Fibroblast of lung (primary cell): ENCODE measurements around the gene FOXO4. TPM values are rescaled to one million over a fixed set of nuclear protein-coding genes. Genes with fewer than 3 reads are reported as not detected.

Experiments
- DNase-seq, 2 donors: peaks; one replicate each; pipeline versions ENCODE4 v3.0.0 to v3.0.0-alpha.2; 2010; ENCODE audit warnings: low read depth in 2 of 2
- H2AFZ ChIP-seq: 2 replicates; pipeline ENCODE4 v1.5.1; 2012; ENCODE audit warnings: low read length, control low read depth, inconsistent platforms
- H3K27ac ChIP-seq: 2 replicates; pipeline ENCODE4 v1.5.1; 2011; ENCODE audit warnings: low read length, control low read depth; ENCODE audit not compliant: insufficient read depth
- H3K27me3 ChIP-seq: 2 replicates; pipeline ENCODE4 v1.5.1; 2011; ENCODE audit warnings: mild to moderate bottlenecking, low read length; ENCODE audit not compliant: control insufficient read depth, insufficient read depth
- H3K36me3 ChIP-seq: 2 replicates; pipeline ENCODE4 v1.5.1; 2011; ENCODE audit warnings: low read length; ENCODE audit not compliant: control insufficient read depth, insufficient read depth
- H3K4me1 ChIP-seq: 2 replicates; pipeline ENCODE4 v1.5.1; 2011; ENCODE audit warnings: low read length; ENCODE audit not compliant: control insufficient read depth, insufficient read depth; ENCODE audit errors: extremely low read depth
- H3K4me2 ChIP-seq: 2 replicates; pipeline ENCODE4 v1.5.1; 2011; ENCODE audit warnings: low read length, control low read depth; ENCODE audit not compliant: insufficient read depth; ENCODE audit errors: extremely low read depth
- H3K4me3 ChIP-seq, 4 experiments: fragments of 200-600 bp in 1 of 4; sonication (generic) in 1 of 4; replicated peaks in 1 of 4; 2 replicates each; pipeline ENCODE4 v1.5.1; 2011 to 2016; ENCODE audit warnings: low read length in 4 of 4, low read depth in 3 of 4, mild to moderate bottlenecking in 3 of 4, control low read depth in 2 of 4, inconsistent platforms in 1 of 4, mixed read lengths in 1 of 4; ENCODE audit not compliant: insufficient read depth in 1 of 4; ENCODE audit errors: control extremely low read depth in 1 of 4
- H3K79me2 ChIP-seq: 2 replicates; pipeline ENCODE4 v1.5.1; 2012; ENCODE audit warnings: mild to moderate bottlenecking, low read length, inconsistent platforms; ENCODE audit not compliant: control insufficient read depth, insufficient read depth
- H3K9ac ChIP-seq: 2 replicates; pipeline ENCODE4 v1.5.1; 2011; ENCODE audit warnings: mild to moderate bottlenecking, low read length, control low read depth; ENCODE audit not compliant: insufficient read depth
- H3K9me3 ChIP-seq: 2 replicates; pipeline ENCODE4 v1.5.1; 2012; ENCODE audit warnings: low read depth, low read length; ENCODE audit not compliant: control insufficient read depth, insufficient read depth
- H4K20me1 ChIP-seq: 2 replicates; pipeline ENCODE4 v1.5.1; 2011; ENCODE audit warnings: low read length; ENCODE audit not compliant: control insufficient read depth, insufficient read depth; ENCODE audit errors: extremely low read depth
- CTCF ChIP-seq, 2 donors: IDR thresholded peaks in 1 of 2; conservative IDR thresholded peaks in 1 of 2; 1 replicate in 1 of 2; 2 replicates in 1 of 2; pipeline ENCODE4 v1.5.1; 2011 to 2012; ENCODE audit warnings: low read length in 2 of 2, control low read depth in 1 of 2, inconsistent platforms in 1 of 2, low read depth in 1 of 2, mild to moderate bottlenecking in 1 of 2
- EZH2 ChIP-seq: IDR thresholded peaks from 2 replicates; pipeline ENCODE4 v1.5.1; 2012; ENCODE audit warnings: low read length, control low read depth, mild to moderate bottlenecking; ENCODE audit errors: missing control alignments
- polyA plus RNA-seq, 2 donors: library from polyadenylated mRNA; depleted of rRNA in 1 of 2; stranded (reverse) in 1 of 2; unstranded in 1 of 2; fragments of >200 nt; gene quantifications; 2 replicates each; pipeline ENCODE4 v1.2.1, GENCODE V29; 2011 to 2012; ENCODE audit warnings: missing spikeins in 1 of 2
- total RNA-seq: library from RNA; depleted of rRNA; stranded (reverse); fragments of >200 nt; gene quantifications from 2 replicates; pipeline ENCODE4 v1.2.1, GENCODE V29; 2014

Gene FOXO4
- total and polyA plus RNA-seq, 2 donors (not counting 1 experiment from before 2014, with no cell fraction given) = 2.3 to 7.4 TPM

GRCh38 chrX:71082124-71082647, 13.5 kb upstream of the FOXO4 start:
- no peak overlapping the region for H3K27ac ChIP-seq
- no peaks in the 10 kb centered on the region for H3K36me3 ChIP-seq
- no peaks in the 10 kb centered on the region for H3K79me2 ChIP-seq
- TF ChIP-seq EZH2 (no peak), CTCF (conservative IDR thresholded peaks at IDR 0.05 in 1 of 2, IDR thresholded peaks at IDR 0.05 in 1 of 2; ENCODE audit: low read depth in 1 of 2, low read length in 2 of 2) (no peak)
- H3K4me1 ChIP-seq = no peaks in the 10 kb centered on the region
- H3K4me3 ChIP-seq = no peak overlapping the region
- DNase-seq = no peak
- H3K4me2 ChIP-seq = no peak overlapping the region
- H3K9ac ChIP-seq = no peak overlapping the region
- no peaks in the 10 kb centered on the region for H3K9me3 ChIP-seq
- H2AFZ ChIP-seq = no peak overlapping the region
- H3K27me3 ChIP-seq = no peaks in the 10 kb centered on the region
- H4K20me1 ChIP-seq = no peaks in the 10 kb centered on the region

GRCh38 chrX:71082822-71083221, 12.8 kb upstream of the FOXO4 start:
- Histone ChIP-seq H3K4me3 (no peak overlapping the region), H2AFZ (no peak overlapping the region), H3K79me2 (no peaks in the 10 kb centered on the region), H3K9me3 (no peaks in the 10 kb centered on the region), H4K20me1 (no peaks in the 10 kb centered on the region), H3K27me3 (no peaks in the 10 kb centered on the region), H3K4me2 (no peak overlapping the region), H3K36me3 (no peaks in the 10 kb centered on the region), H3K9ac (no peak overlapping the region), H3K4me1 (no peaks in the 10 kb centered on the region), H3K27ac (no peak overlapping the region)
- peak in 1 of 2 donors; percentile 17 for DNase-seq
- TF ChIP-seq EZH2 (no peak), CTCF (conservative IDR thresholded peaks at IDR 0.05 in 1 of 2, IDR thresholded peaks at IDR 0.05 in 1 of 2; ENCODE audit: low read depth in 1 of 2, low read length in 2 of 2) (no peak)

- no peaks in the 10 kb centered on the region for H3K36me3 ChIP-seq
- DNase-seq = no peak
- H4K20me1 ChIP-seq = no peaks in the 10 kb centered on the region
- H3K27me3 ChIP-seq = no peaks in the 10 kb centered on the region
- no peak overlapping the region for H3K9ac ChIP-seq
- no peaks in the 10 kb centered on the region for H3K79me2 ChIP-seq
- H2AFZ ChIP-seq = no peak overlapping the region
- H3K27ac ChIP-seq = no peak overlapping the region
- TF ChIP-seq CTCF (conservative IDR thresholded peaks at IDR 0.05 in 1 of 2, IDR thresholded peaks at IDR 0.05 in 1 of 2; ENCODE audit: low read depth in 1 of 2, low read length in 2 of 2) (no peak), EZH2 (no peak)
- H3K4me1 ChIP-seq = no peaks in the 10 kb centered on the region
- no peaks in the 10 kb centered on the region for H3K9me3 ChIP-seq
- no peak overlapping the region for H3K4me2 ChIP-seq
- H3K4me3 ChIP-seq = no peak overlapping the region
Measured at GRCh38 chrX:71085900-71086299, 9.8 kb upstream of the FOXO4 start.
